Brain microvascular endothelial cell (primary cell): Measurements from ENCODE around the gene RELA.

ENCODE experiments used
- DNase-seq: peaks from one replicate; pipeline ENCODE4 v3.0.0-alpha.2; 2020
- H3K27ac ChIP-seq: fragments of 250-450 bp; sonication (Bioruptor Pico); 2 replicates; pipeline ENCODE4 v1.5.1; 2020; ENCODE audit warnings: mild to moderate bottlenecking, moderate library complexity
- H3K27me3 ChIP-seq: fragments of 250-450 bp; sonication (Bioruptor Pico); replicated peaks from 2 replicates; pipeline ENCODE4 v1.5.1; 2020; ENCODE audit warnings: mild to moderate bottlenecking
- H3K36me3 ChIP-seq: fragments of 250-450 bp; sonication (Bioruptor Pico); replicated peaks from 2 replicates; pipeline ENCODE4 v1.5.1; 2020; ENCODE audit warnings: mild to moderate bottlenecking
- H3K4me3 ChIP-seq: 2 replicates; pipeline ENCODE4 v1.5.1; 2011; ENCODE audit warnings: low read depth, mild to moderate bottlenecking, control low read depth, low read length, moderate library complexity
- CTCF ChIP-seq: IDR thresholded peaks from 2 replicates; pipeline ENCODE4 v1.5.1; 2011; ENCODE audit warnings: low read depth, mild to moderate bottlenecking, moderate library complexity, low read length, control low read depth, inconsistent platforms; ENCODE audit errors: missing control alignments
- in situ Hi-C: cut with HindIII; loops from 2 replicates; pipeline ENCODE4 v1.10.0; 2017; ENCODE audit warnings: low sequenced_read_pairs, low pct_ligation_motif_present

RELA gene

GRCh38 chr11:65654375-65655349 is 8.1 kb downstream of the RELA start:
- no peak overlapping the region for H3K27ac ChIP-seq
- no peak overlapping the region for H3K4me3 ChIP-seq
- TF ChIP-seq CTCF = no peak
- peaks cover 71% of the 10 kb centered on the region for H3K36me3 ChIP-seq
- DNase-seq = no peak
- in situ Hi-C loops = no loop called here
- H3K27me3 ChIP-seq = no peaks in the 10 kb centered on the region

- Histone ChIP-seq H3K4me3 (peak overlapping the region; percentile 54), H3K27ac (peak overlapping the region; percentile 88), H3K36me3 (peaks cover 60% of the 10 kb centered on the region), H3K27me3 (no peaks in the 10 kb centered on the region)
- in situ Hi-C loops = no loop called here
- no peak for DNase-seq
- no peak for TF ChIP-seq CTCF
These were observed 9.2 kb downstream of the RELA start for GRCh38 chr11:65653229-65654225.

GRCh38 chr11:65652511-65653228 is 10.0 kb downstream of the RELA start:
- in situ Hi-C loops = no loop called here
- peak overlapping the region; percentile 88 for H3K27ac ChIP-seq
- peaks cover 51% of the 10 kb centered on the region for H3K36me3 ChIP-seq
- H3K27me3 ChIP-seq = no peaks in the 10 kb centered on the region
- peak overlapping the region; percentile 54 for H3K4me3 ChIP-seq
- DNase-seq = peak; percentile 85
- TF ChIP-seq CTCF = no peak

GRCh38 chr11:65651589-65652510 is 10.9 kb downstream of the RELA start:
- TF ChIP-seq CTCF = no peak
- peaks cover 43% of the 10 kb centered on the region for H3K36me3 ChIP-seq
- in situ Hi-C loops = no loop called here
- no peaks in the 10 kb centered on the region for H3K27me3 ChIP-seq
- DNase-seq = no peak
- H3K27ac ChIP-seq = peak overlapping the region; percentile 88
- peak overlapping the region; percentile 47 for H3K4me3 ChIP-seq

GRCh38 chr11:65651339-65651588 is 11.5 kb downstream of the RELA start:
- no peaks in the 10 kb centered on the region for H3K27me3 ChIP-seq
- DNase-seq = no peak
- in situ Hi-C loops = no loop called here
- H3K27ac ChIP-seq = no peak overlapping the region
- H3K4me3 ChIP-seq = no peak overlapping the region
- no peak for TF ChIP-seq CTCF
- peaks cover 40% of the 10 kb centered on the region for H3K36me3 ChIP-seq
